ENCODE results near the gene TBC1D23.
"Not testable (repeated sequence)": the region's sequence is repeated elsewhere in the genome, so short reads cannot be mapped to it uniquely, and the experiment has no call there.

TBC1D23 gene

DNA sequence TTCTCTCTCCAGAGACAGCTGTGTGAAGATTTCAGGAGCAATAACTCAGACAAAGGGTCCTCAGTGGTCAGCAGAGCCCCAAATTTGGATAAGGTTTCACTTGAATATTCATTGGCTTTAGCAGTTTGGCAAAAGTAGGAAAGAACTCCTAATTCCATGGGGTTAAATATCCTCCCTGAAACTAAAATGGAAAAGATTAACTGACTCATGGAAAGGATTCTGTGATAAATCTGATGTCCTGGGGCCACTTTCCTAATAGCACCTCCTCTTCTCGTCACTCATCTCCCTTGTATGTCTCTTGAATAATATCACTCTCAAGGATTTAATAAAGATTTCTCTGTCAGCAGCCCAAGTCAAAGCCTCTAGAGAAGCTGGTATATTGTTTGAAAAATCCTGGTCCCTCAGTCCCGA lies 33.3 kb upstream of the TBC1D23 start:
- H4K8ac ChIP-seq (ENCODE audit: low read depth, low read length) = no peak overlapping the region
- H3K4me1 ChIP-seq (ENCODE audit: control insufficient read depth in 1 of 2, insufficient read depth in 2 of 2, low read length in 2 of 2) = no peaks in the 10 kb centered on the region
- H3K27ac ChIP-seq (ENCODE audit: low read depth, low read length) = no peak overlapping the region
- no peak overlapping the region for H3K4ac ChIP-seq (ENCODE audit: low read depth, low read length)
- H3K9ac ChIP-seq (ENCODE audit: low read length) = no peak overlapping the region
- no peaks in the 10 kb centered on the region for H3K36me3 ChIP-seq (ENCODE audit: control insufficient read depth in 1 of 2, insufficient read depth in 2 of 2, low read length in 2 of 2)
- H2AFZ ChIP-seq (ENCODE audit: insufficient read depth, low read length, poor library complexity) = no peak overlapping the region
- H3K23ac ChIP-seq (ENCODE audit: low read length) = no peak overlapping the region
- no peaks in the 10 kb centered on the region for H3K27me3 ChIP-seq (ENCODE audit: insufficient read depth, low read length)
- no CpG with 5 or more reads among the region's 2 CpGs for WGBS (ENCODE audit: extremely low coverage, insufficient coverage, insufficient read length)
- H4K91ac ChIP-seq (ENCODE audit: low read depth, low read length) = no peak overlapping the region
- no peak overlapping the region for H3K18ac ChIP-seq (ENCODE audit: low read length)
- H2BK5ac ChIP-seq (ENCODE audit: low read depth, low read length, poor library complexity) = no peak overlapping the region
- no peaks in the 10 kb centered on the region for H3K79me2 ChIP-seq (ENCODE audit: control insufficient read depth, insufficient read depth, low read length, poor library complexity)
- H2BK120ac ChIP-seq (ENCODE audit: insufficient read depth, low read length, poor library complexity) = no peak overlapping the region
- no peaks in the 10 kb centered on the region for H3K9me3 ChIP-seq (ENCODE audit: insufficient read depth, low read depth, low read length)
- no peak overlapping the region for H3K14ac ChIP-seq (ENCODE audit: low read length)
- no peak overlapping the region for H2AK5ac ChIP-seq (ENCODE audit: low read length)
- H3K4me2 ChIP-seq (ENCODE audit: low read length) = no peak overlapping the region
- no peak overlapping the region for H2BK12ac ChIP-seq (ENCODE audit: low read length)
- no peak overlapping the region for H3K4me3 ChIP-seq (ENCODE audit: low read depth, low read length)
- no peak for DNase-seq
- no peaks in the 10 kb centered on the region for H3K79me1 ChIP-seq (ENCODE audit: low read length)
- no peak overlapping the region for H4K12ac ChIP-seq (ENCODE audit: low read depth, low read length)

DNA sequence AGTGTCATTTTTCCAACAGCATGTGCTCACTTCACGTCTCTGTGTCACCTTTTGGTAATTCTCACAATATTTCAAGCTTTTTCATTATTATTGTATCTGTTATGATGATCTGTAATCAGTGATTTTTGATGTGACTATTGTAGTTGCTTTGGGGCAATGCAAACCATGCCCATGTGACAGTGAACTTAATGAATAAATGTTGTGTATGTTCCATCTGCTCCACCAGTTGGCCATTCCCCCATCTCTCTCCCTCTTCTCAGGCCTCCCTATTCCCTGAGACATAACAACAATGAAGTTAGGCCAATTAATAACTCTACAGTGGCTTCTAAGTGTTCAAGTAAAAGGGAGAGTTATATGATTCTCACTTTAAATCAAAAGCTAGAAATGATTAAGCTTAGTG lies 32.5 kb upstream of the TBC1D23 start:
- Histone ChIP-seq H3K36me3 (ENCODE audit: control insufficient read depth in 1 of 2, insufficient read depth in 2 of 2, low read length in 2 of 2) (no peaks in the 10 kb centered on the region), H3K79me1 (ENCODE audit: low read length) (no peaks in the 10 kb centered on the region), H4K91ac (ENCODE audit: low read depth, low read length) (no peak overlapping the region), H3K27me3 (ENCODE audit: insufficient read depth, low read length) (no peaks in the 10 kb centered on the region), H3K4me3 (ENCODE audit: low read depth, low read length) (no peak overlapping the region), H2BK12ac (ENCODE audit: low read length) (no peak overlapping the region), H3K18ac (ENCODE audit: low read length) (no peak overlapping the region), H2AK5ac (ENCODE audit: low read length) (no peak overlapping the region), H3K4ac (ENCODE audit: low read depth, low read length) (no peak overlapping the region), H3K27ac (ENCODE audit: low read depth, low read length) (no peak overlapping the region), H4K12ac (ENCODE audit: low read depth, low read length) (no peak overlapping the region), H3K9ac (ENCODE audit: low read length) (no peak overlapping the region), H3K79me2 (ENCODE audit: control insufficient read depth, insufficient read depth, low read length, poor library complexity) (no peaks in the 10 kb centered on the region), H2BK120ac (ENCODE audit: insufficient read depth, low read length, poor library complexity) (no peak overlapping the region), H3K4me2 (ENCODE audit: low read length) (no peak overlapping the region), H3K4me1 (ENCODE audit: control insufficient read depth in 1 of 2, insufficient read depth in 2 of 2, low read length in 2 of 2) (no peaks in the 10 kb centered on the region), H2BK5ac (ENCODE audit: low read depth, low read length, poor library complexity) (no peak overlapping the region), H3K14ac (ENCODE audit: low read length) (no peak overlapping the region), H3K23ac (ENCODE audit: low read length) (no peak overlapping the region), H2AFZ (ENCODE audit: insufficient read depth, low read length, poor library complexity) (no peak overlapping the region), H3K9me3 (ENCODE audit: insufficient read depth, low read depth, low read length) (no peaks in the 10 kb centered on the region), H4K8ac (ENCODE audit: low read depth, low read length) (no peak overlapping the region)
- no peak for DNase-seq
- WGBS (ENCODE audit: extremely low coverage, insufficient coverage, insufficient read length) = no CpG with 5 or more reads among the region's 1 CpG

DNA sequence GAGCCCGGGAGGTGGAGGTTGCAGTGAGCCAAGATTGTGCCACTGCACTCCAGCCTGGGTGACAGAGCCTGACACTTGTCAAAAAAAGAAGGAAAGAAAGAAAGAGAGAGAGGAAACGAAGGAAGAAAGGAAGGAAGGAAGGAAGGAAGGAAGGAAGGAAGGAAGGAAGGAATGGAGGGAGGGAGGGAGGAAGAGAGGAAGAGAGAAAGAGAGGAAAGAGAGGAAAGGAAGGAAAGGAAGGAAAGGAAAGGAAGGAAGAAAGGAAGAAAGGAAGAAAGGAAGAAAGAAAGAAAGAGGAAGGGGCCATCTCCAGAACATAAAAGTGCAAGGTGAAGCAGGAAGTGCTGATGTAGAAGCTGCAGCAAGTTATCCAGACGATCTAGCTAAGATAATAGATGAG lies 31.6 kb upstream of the TBC1D23 start:
- not testable (repeated sequence) for H2BK120ac ChIP-seq (ENCODE audit: insufficient read depth, low read length, poor library complexity); H4K91ac ChIP-seq (ENCODE audit: low read depth, low read length); H3K36me3 ChIP-seq (ENCODE audit: control insufficient read depth in 1 of 2, insufficient read depth in 2 of 2, low read length in 2 of 2); H4K12ac ChIP-seq (ENCODE audit: low read depth, low read length); H3K23ac ChIP-seq (ENCODE audit: low read length); H3K4ac ChIP-seq (ENCODE audit: low read depth, low read length); H4K8ac ChIP-seq (ENCODE audit: low read depth, low read length); H3K9me3 ChIP-seq (ENCODE audit: insufficient read depth, low read depth, low read length); H3K4me1 ChIP-seq (ENCODE audit: control insufficient read depth in 1 of 2, insufficient read depth in 2 of 2, low read length in 2 of 2); DNase-seq; H3K14ac ChIP-seq (ENCODE audit: low read length); H3K9ac ChIP-seq (ENCODE audit: low read length); H3K18ac ChIP-seq (ENCODE audit: low read length); H2BK5ac ChIP-seq (ENCODE audit: low read depth, low read length, poor library complexity); H2AK5ac ChIP-seq (ENCODE audit: low read length); H3K4me2 ChIP-seq (ENCODE audit: low read length); H3K27me3 ChIP-seq (ENCODE audit: insufficient read depth, low read length); H2AFZ ChIP-seq (ENCODE audit: insufficient read depth, low read length, poor library complexity); H3K79me2 ChIP-seq (ENCODE audit: control insufficient read depth, insufficient read depth, low read length, poor library complexity); H3K4me3 ChIP-seq (ENCODE audit: low read depth, low read length); H3K79me1 ChIP-seq (ENCODE audit: low read length); H2BK12ac ChIP-seq (ENCODE audit: low read length); H3K27ac ChIP-seq (ENCODE audit: low read depth, low read length)
- WGBS (ENCODE audit: extremely low coverage, insufficient coverage, insufficient read length) = no CpG with 5 or more reads among the region's 3 CpGs

DNA sequence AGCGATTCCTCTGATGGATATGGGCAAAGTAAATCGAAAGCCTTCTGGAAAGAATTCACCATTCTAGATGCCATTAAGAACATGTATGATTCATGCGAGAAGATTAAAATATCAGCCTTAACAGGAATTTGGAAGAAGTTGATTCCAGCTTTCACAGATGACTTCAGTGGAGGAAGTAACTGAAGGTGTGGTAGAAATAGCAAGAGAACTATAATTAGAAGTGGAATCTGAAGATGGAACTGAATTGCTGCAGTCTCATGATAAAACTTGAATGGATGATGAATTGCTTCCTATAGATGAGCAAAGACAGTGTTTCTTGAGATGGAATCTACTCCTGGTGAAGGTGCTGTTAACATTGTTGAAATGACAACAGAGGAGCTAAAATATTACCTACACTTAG lies 30.1 kb upstream of the TBC1D23 start:
- no peaks in the 10 kb centered on the region for H3K4me1 ChIP-seq (ENCODE audit: control insufficient read depth in 1 of 2, insufficient read depth in 2 of 2, low read length in 2 of 2)
- no peak overlapping the region for H3K18ac ChIP-seq (ENCODE audit: low read length)
- no peaks in the 10 kb centered on the region for H3K79me2 ChIP-seq (ENCODE audit: control insufficient read depth, insufficient read depth, low read length, poor library complexity)
- H3K4me3 ChIP-seq (ENCODE audit: low read depth, low read length) = no peak overlapping the region
- no peak overlapping the region for H2BK120ac ChIP-seq (ENCODE audit: insufficient read depth, low read length, poor library complexity)
- no CpG with 5 or more reads among the region's 3 CpGs for WGBS (ENCODE audit: extremely low coverage, insufficient coverage, insufficient read length)
- no peak overlapping the region for H3K9ac ChIP-seq (ENCODE audit: low read length)
- no peak overlapping the region for H4K12ac ChIP-seq (ENCODE audit: low read depth, low read length)
- no peak overlapping the region for H3K23ac ChIP-seq (ENCODE audit: low read length)
- H3K36me3 ChIP-seq (ENCODE audit: control insufficient read depth in 1 of 2, insufficient read depth in 2 of 2, low read length in 2 of 2) = no peaks in the 10 kb centered on the region
- no peak for DNase-seq
- H3K9me3 ChIP-seq (ENCODE audit: insufficient read depth, low read depth, low read length) = no peaks in the 10 kb centered on the region
- no peak overlapping the region for H3K4me2 ChIP-seq (ENCODE audit: low read length)
- no peak overlapping the region for H4K91ac ChIP-seq (ENCODE audit: low read depth, low read length)
- no peak overlapping the region for H3K4ac ChIP-seq (ENCODE audit: low read depth, low read length)
- H3K14ac ChIP-seq (ENCODE audit: low read length) = no peak overlapping the region
- no peak overlapping the region for H2AK5ac ChIP-seq (ENCODE audit: low read length)
- no peaks in the 10 kb centered on the region for H3K27me3 ChIP-seq (ENCODE audit: insufficient read depth, low read length)
- H2BK5ac ChIP-seq (ENCODE audit: low read depth, low read length, poor library complexity) = no peak overlapping the region
- H4K8ac ChIP-seq (ENCODE audit: low read depth, low read length) = no peak overlapping the region
- H2AFZ ChIP-seq (ENCODE audit: insufficient read depth, low read length, poor library complexity) = no peak overlapping the region
- H3K27ac ChIP-seq (ENCODE audit: low read depth, low read length) = no peak overlapping the region
- H2BK12ac ChIP-seq (ENCODE audit: low read length) = no peak overlapping the region
- no peaks in the 10 kb centered on the region for H3K79me1 ChIP-seq (ENCODE audit: low read length)

Data from trophoblast cell (in vitro differentiated cells and primary cell).